Posterior cingulate gyrus (tissue), 11 donors: Measurements from ENCODE around the gene IER5L.
A peak's percentile ranks its signal among the peaks of the same experiment; 100 is the strongest.
"Not testable (repeated sequence)": the region's sequence is repeated elsewhere in the genome, so short reads cannot be mapped to it uniquely, and the experiment has no call there.

Experiments used
- DNase-seq, 10 donors: peaks; one replicate each; pipeline versions ENCODE4 v3.0.0 to v3.0.0-alpha.2; 2020 to 2021; ENCODE audit warnings: mixed read lengths in 3 of 10
- intact Hi-C: fragments of 100-400 bp; cut with DNase I; formaldehyde crosslinking; loops from one replicate; pipeline ENCODE4 v1.15.1; 2023

The IER5L gene

DNA sequence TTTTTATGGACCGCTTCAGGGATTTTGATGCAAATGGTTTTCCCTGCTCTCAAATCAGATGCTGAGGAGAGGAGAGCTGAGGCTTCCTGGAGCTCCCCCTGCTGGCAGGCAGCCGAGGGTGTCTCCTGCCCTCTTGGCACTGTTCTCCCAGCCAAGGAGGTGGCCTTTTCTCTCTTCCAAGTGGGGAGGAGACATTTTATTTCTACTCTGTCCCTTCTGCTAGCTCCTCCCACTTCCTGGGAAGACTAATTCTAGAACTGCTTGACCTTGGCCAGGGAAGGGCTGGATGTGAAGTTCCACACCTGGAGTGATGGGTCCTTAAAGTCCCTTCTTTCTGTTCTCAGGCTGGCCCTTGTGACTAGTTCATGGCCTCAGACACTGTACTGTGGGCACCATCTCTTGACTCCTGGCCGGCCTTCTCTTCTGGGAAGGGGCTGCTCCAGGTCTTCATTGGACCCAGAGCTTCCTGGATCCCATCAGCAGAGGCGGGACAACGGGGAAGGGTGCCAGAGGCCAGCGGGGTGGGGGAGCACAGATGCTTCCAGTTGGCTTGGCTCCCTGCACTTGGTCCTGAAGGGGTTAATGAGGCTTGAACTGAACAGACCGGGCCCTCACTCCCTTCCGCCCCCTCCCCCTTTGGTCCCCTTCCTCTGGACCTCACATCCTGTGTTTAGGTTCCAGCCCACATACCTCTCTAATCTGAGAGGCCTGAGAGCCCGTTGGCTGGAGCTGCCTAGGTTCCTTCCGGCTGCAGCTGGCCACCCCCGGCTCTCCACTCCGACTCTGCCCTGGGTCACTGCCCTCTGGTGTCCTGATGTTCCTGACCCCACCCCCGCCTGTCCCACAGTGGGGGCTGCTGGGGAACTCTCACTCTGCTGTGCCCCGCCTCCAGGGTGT lies 34.8 kb downstream of the IER5L start:
- DNase-seq, result peak; percentile 67 to 97 (median 83)
- intact Hi-C loops, result no loop called here

DNA sequence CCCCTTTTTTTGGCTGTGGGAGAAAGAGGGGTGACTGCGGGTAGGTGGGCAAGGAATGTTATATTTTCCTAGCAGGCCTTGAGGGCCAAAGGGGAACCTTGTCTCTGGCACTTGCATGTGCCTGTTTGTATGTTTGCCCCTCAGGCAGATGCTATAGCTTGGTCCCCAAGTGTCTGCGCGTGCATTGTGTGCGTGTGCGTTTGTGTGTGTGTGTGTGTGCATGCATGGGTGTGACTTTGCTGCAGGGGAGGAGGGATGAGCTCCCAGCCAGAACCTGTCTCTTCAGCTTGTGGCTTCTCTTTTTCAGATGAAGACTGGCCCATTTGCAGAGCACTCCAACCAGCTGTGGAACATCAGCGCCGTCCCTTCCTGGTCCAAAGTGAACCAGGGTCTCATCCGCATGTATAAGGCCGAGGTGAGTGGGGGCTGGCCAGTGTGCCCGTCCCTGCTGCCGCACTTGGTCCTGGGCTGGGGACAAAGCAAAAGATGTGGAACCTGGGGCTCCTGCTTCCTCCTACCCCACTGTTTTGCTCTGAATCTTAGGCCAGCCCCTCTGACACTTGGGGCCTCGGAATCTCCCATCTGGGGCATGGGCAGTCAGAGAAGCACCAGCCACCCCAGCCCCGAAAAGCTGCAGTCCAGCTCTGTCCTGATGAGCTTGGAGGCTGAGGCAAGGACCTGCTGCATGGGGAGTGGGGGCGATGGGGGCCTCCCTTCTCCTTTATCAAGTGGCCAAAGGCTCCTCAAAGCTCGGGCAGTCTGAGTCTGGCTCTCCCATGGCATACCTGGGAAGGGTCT lies 35.7 kb downstream of the IER5L start:
- intact Hi-C loops, result no loop called here
- no peak for DNase-seq

DNA sequence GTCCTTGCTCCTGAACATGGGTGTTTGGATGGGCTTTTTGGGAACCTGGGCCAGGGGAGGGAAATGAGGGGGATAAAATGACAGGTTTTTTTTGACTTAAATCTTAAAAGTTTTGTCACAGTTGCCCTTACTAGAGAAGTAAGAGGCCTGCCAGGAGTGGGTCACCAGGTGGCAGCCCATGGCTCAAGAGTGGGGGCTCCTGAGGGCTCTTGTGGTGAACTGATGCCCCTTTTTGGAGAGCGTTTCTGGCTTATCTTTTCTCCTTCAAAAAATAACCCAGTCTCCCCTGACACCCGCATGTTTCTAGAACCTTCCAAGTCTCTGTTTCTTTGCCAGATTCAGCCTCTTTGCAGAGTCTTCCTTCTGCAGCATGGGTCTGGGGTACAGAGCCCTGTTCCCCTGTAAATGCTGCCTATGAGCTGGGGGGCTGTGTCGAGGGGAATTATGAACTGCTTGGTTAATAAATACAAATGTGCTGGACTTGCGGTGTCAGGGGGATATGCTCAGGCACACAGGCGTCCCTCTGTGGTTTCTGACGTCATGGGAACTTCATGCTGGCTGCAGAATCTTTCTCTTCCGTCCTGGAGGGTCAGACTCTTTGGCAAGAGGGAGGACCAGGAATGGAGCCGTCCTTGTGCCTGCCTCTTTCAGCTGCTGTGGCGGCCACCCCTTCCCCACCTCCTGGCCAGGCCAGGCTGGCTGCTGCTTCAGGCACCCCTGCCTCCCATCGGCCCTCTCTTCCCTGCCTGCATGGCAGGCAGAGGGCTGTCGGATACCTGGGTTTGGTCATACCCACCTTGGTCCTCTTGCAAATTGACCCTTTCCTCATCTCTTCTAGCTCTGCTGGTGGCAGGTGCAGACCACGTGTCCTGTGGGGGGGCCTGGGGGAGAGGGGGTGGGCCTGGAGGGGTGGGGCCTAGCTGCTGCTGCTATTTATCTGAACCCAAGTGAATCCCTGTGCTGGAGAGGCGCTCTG lies 36.7 kb downstream of the IER5L start:
- intact Hi-C loops, result loop anchor here (2.0 kb wide), 1 partner anchor 33 kb away; no protein-coding TSS in a partner anchor
- DNase-seq, result peak in 1 of 10 donors; percentile 41

DNA sequence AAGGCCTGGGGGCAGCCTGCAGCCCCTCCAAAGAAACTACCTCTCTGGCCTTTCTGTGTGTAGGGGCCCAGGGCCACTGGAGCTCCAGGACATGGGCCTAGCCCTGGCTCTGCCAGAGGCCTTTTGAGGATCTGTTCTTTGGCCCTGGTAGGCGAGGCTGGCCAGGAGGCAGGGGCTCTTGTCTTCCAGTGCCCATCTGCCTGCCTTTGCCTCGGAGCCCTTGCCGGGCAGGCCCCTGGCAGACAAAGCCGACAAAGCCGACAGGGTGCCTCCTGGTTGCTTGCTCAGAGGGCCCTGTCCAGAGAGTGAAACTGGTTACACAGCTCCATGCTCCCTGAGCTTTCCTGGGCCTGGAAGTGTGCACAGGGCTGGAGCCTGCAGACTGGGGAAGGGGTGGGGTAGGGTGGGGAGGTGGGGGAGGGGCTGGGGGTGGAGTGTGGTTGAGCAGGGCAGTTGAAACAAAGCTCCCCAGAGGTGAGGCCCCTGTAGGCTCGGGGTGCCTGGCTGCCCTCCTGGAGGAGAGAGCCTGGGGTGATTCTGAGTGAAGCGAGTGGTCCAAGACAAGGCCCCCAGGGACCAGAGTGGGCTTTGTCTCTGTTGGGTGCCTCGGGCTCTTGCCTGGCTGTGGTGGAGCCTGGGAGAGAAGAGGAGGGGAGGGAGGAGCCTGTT lies 37.5 kb downstream of the IER5L start:
- intact Hi-C loops, result loop anchor here (2.0 kb wide), 1 partner anchor 34 kb away; no protein-coding TSS in a partner anchor
- DNase-seq, result peak in 5 of 10 donors; percentile 19 to 91 (median 41)

DNA sequence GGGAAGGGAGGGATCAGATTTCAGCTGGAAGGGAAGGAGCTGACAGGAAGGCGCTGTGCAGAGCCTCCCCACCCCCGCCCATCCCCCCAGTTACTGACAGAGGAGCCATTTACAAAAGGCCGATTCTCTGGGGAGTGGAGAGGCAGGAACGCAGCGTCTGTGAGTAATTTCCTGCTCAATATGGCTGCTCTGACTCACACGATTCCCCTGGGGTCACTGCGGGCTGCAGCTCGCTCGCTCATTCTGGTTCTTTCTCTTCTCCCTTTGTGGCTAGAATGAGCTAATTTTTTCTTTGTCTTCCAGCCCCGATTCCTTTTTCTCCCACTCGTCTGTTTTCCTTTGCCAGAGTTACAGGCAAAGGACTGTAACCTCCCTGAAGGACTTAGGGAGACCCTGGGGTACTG lies 38.1 kb downstream of the IER5L start:
- intact Hi-C loops, result loop anchor here (1.0 to 5.0 kb wide), 3 partner anchors 35 to 642 kb away; no protein-coding TSS in a partner anchor
- DNase-seq, result peak; percentile 66 to 96 (median 79)

DNA sequence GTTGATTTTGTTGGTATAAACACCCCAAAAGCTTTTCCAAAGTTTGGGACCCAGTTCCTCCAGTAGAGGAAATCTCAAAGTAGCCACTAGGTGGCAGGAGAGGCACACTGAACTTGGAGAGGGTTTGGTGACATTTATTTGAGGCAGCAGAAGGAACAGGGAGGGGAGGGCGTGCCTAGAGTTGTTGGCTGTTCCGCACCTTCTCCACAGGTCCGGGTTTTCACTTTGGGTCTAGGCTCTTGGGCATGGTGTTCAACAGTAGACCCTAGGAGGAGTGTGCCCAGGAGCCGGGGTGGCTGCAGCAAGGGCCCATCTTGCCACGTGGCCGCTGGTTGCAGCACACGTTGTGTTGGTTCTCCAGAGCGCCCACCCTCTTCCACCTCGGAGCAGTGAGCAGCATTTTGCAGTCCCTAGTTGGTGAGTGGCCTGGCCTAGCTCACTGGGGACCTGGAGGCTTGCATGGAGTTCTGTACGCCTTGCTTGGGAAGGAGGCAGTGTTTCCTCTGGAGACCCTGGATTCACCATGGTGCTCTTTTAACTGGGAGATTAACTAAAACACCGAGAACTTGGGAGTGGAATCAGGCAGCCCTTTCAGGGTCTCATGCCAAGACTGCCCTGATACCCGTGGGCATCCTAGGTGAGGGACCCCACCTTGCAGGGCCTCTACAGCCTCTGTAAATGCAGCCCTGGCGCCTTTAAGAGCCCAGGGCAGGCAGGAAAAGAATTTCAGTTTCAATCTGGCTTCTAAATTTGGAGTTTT lies 38.6 kb downstream of the IER5L start:
- intact Hi-C loops, result loop anchor here (1.0 to 5.0 kb wide), 2 partner anchors 471 to 643 kb away; no protein-coding TSS in a partner anchor
- DNase-seq, result peak in 7 of 10 donors; percentile 51 to 95 (median 78)

DNA sequence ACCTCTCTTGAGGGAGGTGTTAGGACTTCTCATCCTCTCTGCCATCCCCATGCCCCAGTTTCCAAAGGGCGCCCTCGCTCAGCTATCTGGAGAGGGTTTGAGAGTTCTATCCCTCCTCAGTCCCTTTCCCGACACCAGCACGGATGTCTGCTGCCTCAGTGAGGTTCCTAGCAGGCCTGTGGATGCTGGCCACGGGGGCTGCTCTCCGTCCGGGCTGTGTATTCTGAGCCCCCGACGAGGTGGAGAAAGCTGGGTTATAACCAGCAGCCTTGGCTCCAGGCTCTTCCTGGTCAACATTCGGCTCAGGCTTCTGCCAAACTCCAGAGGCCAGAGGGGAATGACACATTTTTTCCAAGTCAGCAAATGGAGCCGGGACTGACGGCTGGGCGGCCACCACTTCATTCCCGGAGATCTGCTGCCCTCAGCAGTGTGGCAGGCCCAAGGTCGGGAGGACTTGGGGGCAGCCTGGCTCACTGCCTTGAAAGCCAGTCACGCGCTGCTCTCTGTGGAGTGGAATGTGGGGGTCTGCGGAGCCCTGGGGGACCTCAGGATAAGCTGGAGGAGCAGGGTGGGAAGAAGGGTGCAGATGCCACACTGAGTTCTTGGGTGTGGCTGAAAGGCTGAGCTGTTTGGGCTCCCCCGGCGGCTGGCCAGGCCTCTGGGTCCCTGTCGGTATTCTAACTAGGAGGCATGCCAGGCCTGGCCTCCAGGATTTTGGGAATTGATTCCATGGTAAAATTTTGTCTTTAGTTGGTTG lies 39.4 kb downstream of the IER5L start:
- DNase-seq, result no peak
- intact Hi-C loops, result loop anchor here (1.0 to 5.0 kb wide), 2 partner anchors 472 to 644 kb away; no protein-coding TSS in a partner anchor

DNA sequence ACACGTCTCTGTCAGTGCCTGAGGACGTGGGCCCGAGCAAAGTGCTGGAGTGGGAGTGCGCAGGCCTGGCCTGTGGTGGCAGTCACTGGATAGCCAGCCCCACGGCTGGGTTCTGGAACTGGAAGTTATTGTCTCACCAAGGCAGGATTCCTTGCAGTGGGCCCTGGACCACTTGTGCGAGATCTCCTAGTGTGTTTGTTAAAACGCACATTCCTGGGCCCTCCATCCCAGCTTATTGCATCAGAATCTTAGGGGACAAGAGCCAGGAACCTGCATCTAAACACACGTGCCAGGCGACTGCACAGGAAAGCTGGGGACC lies 40.0 kb downstream of the IER5L start:
- intact Hi-C loops, result loop anchor here (5.0 kb wide), 1 partner anchor 644 kb away; no protein-coding TSS in a partner anchor

DNA sequence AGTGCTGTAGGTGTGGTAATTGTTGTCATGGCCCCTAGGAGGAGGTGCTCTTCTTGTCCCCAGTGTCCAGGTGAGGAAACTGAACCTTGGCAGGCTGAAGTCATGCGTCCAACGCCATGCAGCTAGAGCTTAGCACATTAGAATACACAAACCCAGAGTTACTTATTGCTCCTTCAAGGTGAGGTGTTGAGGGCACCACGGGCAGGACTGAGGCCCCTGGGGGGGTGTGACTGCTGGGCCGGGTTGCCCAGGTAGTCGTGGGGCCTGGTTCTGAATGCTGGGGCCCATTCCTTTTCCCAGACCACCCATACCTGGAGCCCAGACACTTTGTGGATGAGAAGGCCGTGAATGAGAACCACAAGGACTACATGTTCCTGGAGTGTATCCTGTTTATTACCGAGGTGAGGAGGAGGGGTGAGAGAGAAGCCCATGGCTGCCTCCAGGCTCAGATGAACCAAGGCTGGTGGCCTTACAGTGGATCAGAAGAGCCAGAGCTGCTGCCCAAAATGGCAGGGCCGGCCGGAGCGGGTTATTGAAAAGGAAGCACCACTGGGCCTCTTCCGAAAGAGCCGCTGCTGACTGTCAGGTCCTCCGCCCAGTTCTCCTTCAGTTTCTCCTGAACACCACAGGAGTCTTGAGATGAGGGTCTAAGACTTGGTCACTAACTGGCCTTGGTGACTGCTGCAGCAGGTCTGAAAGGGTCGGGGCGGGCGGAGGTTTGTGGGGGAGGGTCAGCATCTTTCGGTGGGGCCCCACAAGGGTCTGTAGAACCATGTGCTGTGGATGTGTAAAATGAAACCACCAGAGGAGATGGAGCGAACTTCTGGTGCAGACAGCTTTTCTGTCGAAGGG lies 40.5 kb downstream of the IER5L start:
- no peak for DNase-seq

More for the DNA sequence above, 40.0 kb downstream of the IER5L start:
- DNase-seq, result no peak

DNA sequence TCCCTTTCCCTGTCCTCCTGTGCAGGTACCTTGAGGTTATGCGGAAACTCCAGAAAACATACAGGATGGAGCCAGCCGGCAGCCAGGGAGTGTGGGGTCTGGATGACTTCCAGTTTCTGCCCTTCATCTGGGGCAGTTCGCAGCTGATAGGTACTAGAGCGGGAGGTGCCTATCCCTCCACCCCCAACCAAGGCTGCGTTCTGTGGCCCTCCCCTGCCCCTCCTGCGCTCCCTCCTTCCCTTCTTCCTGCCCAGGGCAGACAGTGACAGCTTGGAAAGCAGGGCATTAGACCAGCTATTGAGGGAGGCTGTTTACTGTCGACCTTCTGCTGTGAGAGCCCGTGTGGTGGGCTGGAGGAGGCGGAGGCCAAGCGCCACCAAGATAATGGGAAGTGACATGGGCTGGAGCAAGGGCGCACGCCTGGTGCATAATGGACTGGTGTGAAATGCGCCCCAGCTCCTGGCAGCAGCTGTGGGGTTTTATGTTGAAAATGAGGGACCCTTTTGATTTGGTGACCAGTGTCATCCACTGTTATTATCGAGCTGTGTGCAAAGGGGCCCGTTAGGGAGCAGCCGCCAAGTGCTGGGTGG lies 41.5 kb downstream of the IER5L start:
- intact Hi-C loops, result loop anchor here (5.0 kb wide), 1 partner anchor 646 kb away; no protein-coding TSS in a partner anchor
- DNase-seq, result no peak

More for the DNA sequence above, 40.5 kb downstream of the IER5L start:
- intact Hi-C loops, result loop anchor here (5.0 kb wide), 1 partner anchor 645 kb away; no protein-coding TSS in a partner anchor

DNA sequence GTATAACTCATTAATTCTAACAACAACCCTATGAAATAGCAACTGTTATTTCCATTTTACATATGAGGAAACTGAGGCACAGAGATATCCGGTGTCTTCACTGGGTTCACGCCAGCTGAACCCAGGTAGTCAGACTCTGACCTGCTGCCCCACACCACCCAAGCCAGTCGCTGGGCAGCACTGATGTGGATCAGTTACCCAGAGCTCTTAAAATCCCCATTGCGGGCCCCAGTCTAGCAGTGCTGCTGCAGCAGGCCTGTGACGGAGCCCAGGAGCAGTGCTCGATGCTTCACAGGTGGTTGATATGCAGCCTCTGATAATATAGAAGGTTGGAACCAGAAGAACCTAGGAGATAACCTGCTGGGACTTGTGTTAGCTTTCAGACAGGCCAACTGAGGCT lies 42.6 kb downstream of the IER5L start:
- intact Hi-C loops, result loop anchor here (5.0 kb wide), 1 partner anchor 647 kb away; no protein-coding TSS in a partner anchor

DNA sequence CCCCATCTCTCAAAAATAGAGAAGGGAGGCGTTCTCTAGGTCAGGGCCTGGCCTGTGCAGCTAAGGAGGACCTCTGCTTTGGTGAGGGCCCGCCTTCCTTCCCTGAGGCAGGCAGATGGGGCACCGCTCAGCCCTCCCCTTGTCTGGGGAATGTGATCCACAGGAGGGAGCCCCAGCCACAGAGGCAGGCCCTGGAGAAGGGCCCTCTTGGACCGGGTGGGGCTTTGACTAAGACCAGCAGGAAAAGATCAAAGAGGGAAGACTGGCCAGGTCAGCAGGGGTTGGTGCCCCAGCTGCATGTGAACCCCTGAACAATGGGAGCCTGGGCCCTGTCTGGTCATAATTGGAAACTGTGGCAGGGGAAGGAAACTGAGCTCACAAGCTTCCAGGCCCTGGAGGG lies 45.0 kb downstream of the IER5L start:
- no peak for DNase-seq
- intact Hi-C loops, result no loop called here

More for the DNA sequence above, 42.6 kb downstream of the IER5L start:
- DNase-seq, result no peak

DNA sequence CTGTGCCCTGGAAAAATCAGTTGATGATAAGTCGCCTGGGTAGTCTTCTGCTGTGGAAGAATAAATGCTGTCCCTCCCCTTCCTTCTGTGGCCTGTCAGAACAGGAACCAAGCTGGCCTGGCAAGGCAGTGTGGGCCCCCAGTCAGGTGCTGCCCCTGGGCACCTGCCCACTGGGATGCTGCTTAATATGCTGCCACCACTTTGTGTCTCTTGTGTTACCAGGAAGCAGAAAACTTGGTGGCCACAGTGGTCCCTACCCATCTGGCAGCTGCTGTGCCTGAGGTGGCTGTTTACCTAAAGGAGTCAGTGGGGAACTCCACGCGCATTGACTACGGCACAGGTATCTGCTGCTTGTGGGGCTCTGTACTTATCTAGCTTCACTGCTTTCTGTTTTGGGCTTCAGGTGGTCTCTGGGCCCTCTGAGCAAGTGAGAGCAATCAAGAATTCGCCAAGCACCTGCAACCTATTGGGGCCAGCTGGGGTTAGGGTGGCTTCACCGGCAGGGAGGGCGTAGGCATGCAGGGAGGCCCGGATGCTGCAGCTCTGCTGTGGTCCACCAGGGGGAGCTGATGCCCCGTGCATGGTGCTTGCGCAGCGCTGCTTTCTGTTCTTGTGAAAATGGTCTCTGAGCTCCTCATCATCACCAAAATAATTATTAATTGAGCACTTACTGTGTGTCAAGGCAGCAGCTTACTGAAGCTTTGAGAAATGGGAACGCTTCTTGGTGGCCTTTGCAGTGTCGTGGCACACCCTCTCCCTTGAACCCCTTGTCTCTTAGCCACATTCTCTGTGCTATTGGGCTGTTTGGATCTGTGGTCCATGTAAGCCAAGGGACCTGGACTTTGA lies 46.5 kb downstream of the IER5L start:
- intact Hi-C loops, result no loop called here
- DNase-seq, result peak in 9 of 10 donors; percentile 76 to 97 (median 85)

DNA sequence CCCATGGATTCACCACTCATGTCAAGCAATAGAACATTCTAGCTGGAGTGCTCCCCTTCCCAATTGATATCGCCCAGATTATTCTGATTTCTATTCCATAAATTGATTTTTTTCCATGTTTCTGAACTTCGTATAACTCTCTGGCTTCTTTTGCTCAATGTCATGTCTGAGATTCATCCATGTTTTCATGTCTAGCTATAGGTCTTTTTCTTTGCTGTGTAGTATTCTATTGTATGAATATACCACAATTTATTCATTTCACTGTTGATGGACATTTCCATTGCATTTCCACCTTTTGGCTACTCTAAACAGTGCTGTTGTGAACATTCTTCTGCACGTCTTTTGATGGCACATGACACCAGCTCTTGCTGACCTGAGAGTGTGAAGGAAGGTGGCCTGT lies 47.3 kb downstream of the IER5L start:
- intact Hi-C loops, result no loop called here
- DNase-seq, result no peak

DNA sequence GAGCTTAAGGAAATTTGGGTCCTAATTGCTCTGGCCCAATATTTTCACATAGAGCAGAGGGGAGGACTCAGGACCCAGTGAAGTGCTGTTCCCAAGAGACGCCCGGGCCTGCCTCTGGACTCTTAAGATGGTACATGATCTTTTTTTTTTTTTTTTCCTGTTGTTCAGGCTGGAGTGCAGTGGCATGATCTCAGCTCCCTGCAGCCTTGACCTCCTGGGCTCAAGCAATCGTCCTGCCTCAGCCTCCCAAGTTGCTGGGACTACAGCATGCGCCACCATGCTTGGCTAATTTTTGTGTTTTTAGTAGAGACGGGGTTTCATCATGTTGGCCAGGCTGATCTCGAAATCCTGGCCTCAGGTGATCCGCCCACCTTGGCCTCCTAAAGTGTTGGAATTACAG lies 47.8 kb downstream of the IER5L start:
- DNase-seq, intact Hi-C loops: not testable (repeated sequence)
